Measurements from ENCODE around the gene NR2C2.
A peak's percentile ranks its signal among the peaks of the same experiment; 100 is the strongest.

Gene NR2C2

DNA sequence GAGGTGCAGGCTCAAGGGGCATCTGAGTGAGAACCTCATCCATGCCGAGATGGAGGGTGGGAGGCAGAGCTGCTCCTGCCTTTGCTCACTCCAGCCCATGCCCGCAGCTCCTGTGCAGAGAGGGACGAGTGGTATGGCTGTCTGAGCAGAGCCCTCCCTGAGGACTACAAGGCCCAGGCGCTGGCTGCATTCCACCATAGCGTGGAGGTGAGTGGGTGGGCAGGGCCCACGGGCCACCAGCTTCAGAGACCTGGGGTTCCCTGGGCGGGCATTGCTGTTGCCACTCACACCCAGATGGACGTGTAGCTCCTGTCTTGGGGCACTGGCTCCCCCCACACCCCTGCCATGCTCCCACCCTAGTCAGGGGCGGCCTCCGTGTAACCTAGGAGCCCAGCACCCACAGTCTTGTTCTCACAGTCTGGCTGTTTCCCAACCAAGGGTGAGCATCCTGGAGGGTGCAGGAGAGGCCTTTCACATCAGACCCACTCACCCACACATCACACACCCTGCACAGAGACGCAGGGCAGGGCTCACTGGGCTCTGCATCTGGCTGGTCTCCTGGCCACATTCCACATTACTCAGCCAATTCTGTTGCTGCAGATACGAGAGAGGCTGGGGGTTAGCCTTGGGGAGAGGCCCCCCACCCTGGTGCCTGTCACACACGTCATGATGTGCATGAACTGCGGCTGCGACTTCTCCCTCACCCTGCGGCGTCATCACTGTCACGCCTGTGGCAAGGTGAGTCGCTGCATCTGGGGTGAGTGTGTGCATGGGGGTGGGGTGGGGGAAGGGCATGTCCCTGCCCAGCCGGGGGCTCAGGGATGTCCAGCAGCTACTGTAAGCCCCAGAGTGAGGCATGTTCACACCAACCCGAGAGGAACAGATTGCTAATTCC, 25.3 kb upstream of the NR2C2 start:
- no peak for DNase-seq

DNA sequence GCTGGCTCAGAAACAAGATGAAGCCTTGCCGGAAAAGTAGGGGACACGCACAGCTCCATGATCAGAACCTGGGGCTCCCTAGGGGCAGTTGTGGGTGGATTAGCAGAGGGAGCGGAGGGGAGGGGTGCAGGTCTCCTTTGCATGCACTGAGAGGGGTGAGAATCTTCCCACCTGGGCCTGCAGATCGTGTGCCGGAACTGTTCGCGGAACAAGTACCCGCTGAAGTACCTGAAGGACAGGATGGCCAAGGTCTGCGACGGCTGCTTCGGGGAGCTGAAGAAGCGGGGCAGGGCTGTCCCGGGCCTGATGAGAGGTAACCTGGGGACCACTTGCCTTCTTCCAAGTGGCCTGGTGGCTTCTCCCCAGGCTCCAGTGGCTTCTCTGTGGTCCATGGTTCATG, 24.5 kb upstream of the NR2C2 start:
- no peak for DNase-seq

DNA sequence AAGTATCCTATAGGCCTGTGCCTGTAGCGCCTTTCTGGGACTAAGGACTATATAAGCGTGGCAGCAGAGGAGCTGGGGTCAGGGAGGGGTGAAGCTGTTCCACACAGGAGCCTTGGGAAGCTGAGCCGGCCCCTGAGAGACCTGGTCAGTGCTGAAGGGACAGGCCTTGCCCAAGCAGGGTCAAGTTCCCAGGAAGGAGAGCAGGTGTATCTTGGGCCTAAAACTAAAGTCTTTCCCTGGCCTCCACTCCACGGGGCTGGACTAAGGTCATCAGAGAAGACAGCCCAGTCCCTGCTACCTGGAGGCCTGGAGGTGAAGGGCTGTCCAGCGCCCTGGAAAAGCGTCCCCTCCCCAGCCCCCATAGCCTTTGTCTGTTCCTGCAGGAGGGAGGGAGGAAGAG, 23.9 kb upstream of the NR2C2 start:
- DNase-seq = no peak

DNA sequence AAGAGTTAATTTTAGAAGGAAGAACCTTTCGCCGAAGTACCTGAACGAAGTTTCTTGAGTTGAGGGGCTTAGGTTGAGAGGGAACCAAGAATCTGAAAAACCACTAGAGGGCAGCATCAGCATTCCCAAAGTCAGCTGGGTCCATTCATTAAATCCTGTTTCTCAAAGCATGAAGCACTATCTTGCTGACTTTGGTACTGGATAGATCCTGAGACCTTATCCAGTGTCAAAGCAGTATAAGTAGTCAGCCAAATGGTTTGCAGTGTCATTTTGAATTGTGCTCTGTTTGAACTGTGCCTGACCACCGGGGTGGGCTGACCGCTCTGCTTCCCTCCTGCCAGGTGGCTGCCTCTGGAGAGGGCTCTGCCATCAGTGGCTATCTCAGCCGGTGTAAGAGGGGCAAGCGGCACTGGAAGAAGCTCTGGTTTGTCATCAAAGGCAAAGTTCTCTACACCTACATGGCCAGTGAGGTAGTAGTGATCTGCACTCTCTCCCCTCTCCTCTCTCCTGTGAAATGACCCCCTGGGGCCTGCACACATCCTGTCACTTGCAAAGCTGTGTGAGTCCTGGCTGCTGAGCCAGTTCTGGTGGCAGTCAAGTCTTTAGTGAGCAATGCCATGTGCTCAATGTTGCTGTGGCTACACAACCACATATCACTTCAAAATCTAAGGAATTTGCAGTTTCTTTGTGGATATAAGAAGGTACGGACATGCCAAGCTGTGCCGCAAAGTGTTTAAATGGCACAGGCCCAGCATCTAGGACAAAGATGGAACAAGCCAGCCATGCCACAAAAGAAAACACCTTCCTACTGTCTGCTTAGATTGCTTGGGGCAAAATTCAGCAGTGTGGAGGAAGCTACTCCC, 21.4 kb upstream of the NR2C2 start:
- no peak for DNase-seq

GRCh38 chr3:14926592-14926991, 20.8 kb upstream of the NR2C2 start:
- DNase-seq = no peak

- no peak for DNase-seq
These were observed 20.1 kb upstream of the NR2C2 start for GRCh38 chr3:14927308-14927707.

DNA sequence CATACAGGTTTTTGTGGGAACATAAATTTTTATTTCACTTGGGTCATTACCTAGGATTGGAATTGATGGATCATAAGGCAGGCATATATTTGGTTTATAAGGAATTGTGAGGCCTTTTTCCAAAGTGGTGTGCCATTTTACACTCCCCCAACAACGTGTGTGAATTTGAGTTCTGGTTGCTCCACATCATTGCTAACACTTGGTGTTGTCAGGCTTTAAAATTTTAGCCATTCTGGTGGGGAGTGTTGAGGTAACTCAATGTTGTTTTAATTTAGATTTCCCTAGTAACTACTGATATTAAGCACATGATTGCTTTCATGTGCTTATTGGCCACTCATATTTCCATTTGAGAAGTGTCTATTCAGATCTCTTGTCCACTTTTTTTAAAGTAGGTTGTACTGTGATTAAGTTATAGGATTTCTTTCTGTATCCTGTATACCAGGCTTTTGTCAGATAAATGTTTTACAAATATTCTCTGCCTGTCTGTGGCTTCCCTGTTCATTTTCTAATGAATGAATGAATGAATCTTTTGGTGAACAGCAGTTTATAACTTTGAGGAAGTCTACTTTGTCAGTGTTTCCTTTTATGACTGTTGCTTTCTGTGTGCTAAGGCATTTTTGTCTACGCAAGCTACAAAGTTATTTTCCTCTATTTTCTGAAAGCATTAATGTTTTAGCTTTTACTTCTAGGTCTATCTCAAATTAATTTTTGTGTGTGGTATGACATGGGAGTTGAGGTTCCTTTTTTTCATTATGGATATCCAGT, 17.9 kb upstream of the NR2C2 start:
- no peak for DNase-seq

- no peak for DNase-seq
These were observed 13.5 kb upstream of the NR2C2 start for GRCh38 chr3:14933820-14934425.

- no peak for DNase-seq
These were observed 11.6 kb upstream of the NR2C2 start for GRCh38 chr3:14935592-14936345.

DNA sequence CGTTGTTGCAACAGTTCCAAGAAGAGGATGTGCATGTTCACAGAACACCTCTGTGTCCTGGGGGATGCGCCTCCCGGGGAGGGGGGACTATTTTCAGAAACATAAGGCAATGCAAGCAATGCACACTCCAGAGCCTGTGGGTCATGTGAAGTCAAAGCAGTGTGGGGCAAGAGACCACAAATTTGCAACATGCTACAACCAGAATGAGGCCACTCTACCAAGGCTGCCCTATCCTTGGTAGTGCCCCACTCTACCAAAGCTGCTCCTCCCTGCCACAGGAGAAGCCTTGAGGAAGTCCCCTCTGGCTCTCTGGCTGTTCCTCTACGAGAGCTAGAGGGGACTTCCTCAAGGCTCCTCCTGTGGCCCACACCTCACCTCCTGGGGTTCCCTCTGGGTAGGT, 8.4 kb upstream of the NR2C2 start:
- DNase-seq = no peak

DNA sequence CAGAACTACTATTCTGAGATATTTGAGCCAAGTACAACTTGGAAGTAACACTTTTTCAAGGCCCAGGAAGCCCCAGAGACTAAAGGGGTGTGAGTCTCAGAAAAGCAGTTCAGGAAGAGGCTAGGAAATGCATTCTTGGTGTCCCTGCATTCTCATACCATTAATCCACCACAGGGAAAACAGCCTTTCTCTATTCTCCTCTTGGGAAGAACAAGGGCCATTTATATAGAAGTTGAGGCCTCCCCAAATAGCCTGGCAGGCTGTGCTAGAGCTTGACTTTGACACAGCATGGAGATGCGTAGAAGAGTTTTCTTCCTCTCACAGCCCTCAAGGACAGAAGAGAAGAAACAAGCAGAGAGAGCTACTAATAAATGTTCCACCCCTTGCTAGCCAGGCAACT, 5.5 kb upstream of the NR2C2 start:
- DNase-seq = no peak

DNA sequence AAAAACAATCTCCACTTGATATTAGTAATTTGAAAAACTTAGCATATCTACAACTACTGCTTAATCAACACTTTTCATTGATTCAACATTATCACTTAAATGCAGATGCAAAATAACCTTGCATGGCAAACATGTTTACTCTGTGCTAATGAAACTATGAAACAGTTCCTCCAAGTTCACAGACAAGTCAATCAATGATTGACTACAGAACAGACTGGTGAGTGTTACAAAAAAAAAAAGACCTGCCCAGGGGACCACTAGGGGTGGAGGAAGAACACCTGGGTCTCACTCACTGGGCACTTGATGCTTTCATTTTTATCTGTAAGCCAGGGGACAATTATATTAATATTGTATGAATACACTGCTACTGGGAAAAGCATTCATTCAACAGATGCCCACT, 4.3 kb upstream of the NR2C2 start:
- no peak for DNase-seq

DNA sequence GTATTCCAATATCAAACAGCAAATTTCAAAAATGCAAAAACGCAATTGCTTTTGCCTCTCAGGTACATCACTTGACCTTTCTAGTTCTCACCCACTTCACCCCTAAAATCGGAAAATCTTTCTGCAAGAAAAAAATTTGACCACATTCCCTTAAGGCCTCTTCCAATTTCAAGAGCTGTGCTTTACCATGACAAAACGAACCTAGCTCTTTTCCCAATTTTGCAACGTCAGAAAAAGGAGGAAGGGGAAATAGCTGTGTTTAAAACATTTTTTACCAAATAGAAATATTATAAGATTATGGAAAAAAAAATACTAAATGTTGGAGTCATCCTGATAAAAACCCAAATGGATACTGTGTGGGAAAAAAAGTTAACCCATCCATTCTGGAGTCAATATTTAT, 1.1 kb upstream of the NR2C2 start:
- no peak for DNase-seq

GRCh38 chr3:14946739-14947099, 664 bp upstream of the NR2C2 start:
- DNase-seq = no peak

- peak; percentile 87 for DNase-seq
These were observed 664 bp downstream of the NR2C2 start for GRCh38 chr3:14947886-14948608.

DNA sequence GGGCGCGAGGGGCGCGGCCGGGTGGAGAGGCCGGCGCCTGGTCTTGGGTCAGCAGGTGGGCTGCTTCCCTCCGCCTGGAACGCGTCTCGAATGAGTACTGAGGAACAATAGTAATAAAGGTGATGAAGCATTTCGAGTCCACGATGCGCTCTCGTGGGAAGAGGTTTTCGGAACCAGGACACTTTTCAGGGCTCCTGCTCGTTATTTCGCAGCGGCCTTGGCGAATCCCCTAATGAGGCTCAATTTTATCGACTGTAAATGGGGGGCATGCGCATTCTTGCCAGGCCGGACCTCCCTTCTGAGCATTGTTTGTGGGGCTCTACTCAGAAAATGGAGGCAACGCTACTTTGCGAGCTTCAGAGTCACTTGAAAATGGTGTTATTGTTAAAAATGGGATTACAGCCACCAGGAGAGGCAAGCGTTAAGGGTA, 1.2 kb downstream of the NR2C2 start:
- no peak for DNase-seq

- DNase-seq = no peak
These were observed 1.7 kb downstream of the NR2C2 start for GRCh38 chr3:14949126-14949525.

- no peak for DNase-seq
These were observed 2.9 kb downstream of the NR2C2 start for GRCh38 chr3:14950274-14950673.

- DNase-seq = no peak
These were observed 9.8 kb downstream of the NR2C2 start for GRCh38 chr3:14957153-14957552.

GRCh38 chr3:14957925-14958324, 10.5 kb downstream of the NR2C2 start:
- no peak for DNase-seq

- no peak for DNase-seq
These were observed 12.1 kb downstream of the NR2C2 start for GRCh38 chr3:14959359-14959943.

Measured in NK-92 treated with Interleukin-12 subunit alpha and Interleukin-12 subunit beta, amount 100 ng/mL, for 24 hours (cell line).